Fibroblast of villous mesenchyme (primary cell): ENCODE measurements around the gene RELT. TPM values are rescaled to one million over a fixed set of nuclear protein-coding genes. Genes with fewer than 3 reads are reported as not detected.

Experiments
- DNase-seq: peaks from one replicate; pipeline ENCODE4 v3.0.0-alpha.2; 2010; ENCODE audit warnings: low read depth
- H3K4me3 ChIP-seq: 2 replicates; pipeline ENCODE4 v1.5.1; 2011; ENCODE audit warnings: low read depth, mild to moderate bottlenecking, low read length
- CTCF ChIP-seq: IDR thresholded peaks from 2 replicates; pipeline ENCODE4 v1.5.1; 2012; ENCODE audit warnings: low read depth, mild to moderate bottlenecking, low read length; ENCODE audit not compliant: insufficient read depth
- total RNA-seq: library from RNA; depleted of rRNA; stranded (reverse); fragments of >200 nt; gene quantifications from 2 replicates; pipeline ENCODE4 v1.2.3, GENCODE V29; 2012

RELT gene
- total RNA-seq, 1 donor = 3.5 TPM

- no peak for TF ChIP-seq CTCF
- no peak for DNase-seq
These were observed 20.2 kb downstream of the RELT start for GRCh38 chr11:73396251-73396930.

GRCh38 chr11:73396985-73397384 lies 20.8 kb downstream of the RELT start:
- TF ChIP-seq CTCF = no peak
- DNase-seq = no peak
- H3K4me3 ChIP-seq = no peak overlapping the region

More at GRCh38 chr11:73396251-73396930, 20.2 kb downstream of the RELT start:
- H3K4me3 ChIP-seq = no peak overlapping the region

- TF ChIP-seq CTCF = no peak
- no peak for DNase-seq
- H3K4me3 ChIP-seq = no peak overlapping the region
These were observed 21.4 kb downstream of the RELT start for GRCh38 chr11:73397468-73398131.

- no peak for DNase-seq
- H3K4me3 ChIP-seq = no peak overlapping the region
- no peak for TF ChIP-seq CTCF
These were observed 21.9 kb downstream of the RELT start for GRCh38 chr11:73398132-73398526.

- no peak for TF ChIP-seq CTCF
- no peak for DNase-seq
- no peak overlapping the region for H3K4me3 ChIP-seq
These were observed 22.5 kb downstream of the RELT start for GRCh38 chr11:73398721-73399120.

- no peak for DNase-seq
- no peak overlapping the region for H3K4me3 ChIP-seq
- no peak for TF ChIP-seq CTCF
These were observed 23.0 kb downstream of the RELT start for GRCh38 chr11:73399159-73399590.
